Neutrophil (primary cell): ENCODE measurements around the gene PRKG1.

Experiments
- H3K27ac ChIP-seq: fragments of 200-600 bp; sonication (generic); 2 replicates; pipeline ENCODE4 v1.5.1; 2016; ENCODE audit warnings: mild to moderate bottlenecking, moderate library complexity
- H3K27me3 ChIP-seq: fragments of 200-600 bp; sonication (generic); 2 replicates; pipeline ENCODE4 v1.6.0; 2016; ENCODE audit warnings: mild to moderate bottlenecking
- H3K36me3 ChIP-seq: fragments of 200-600 bp; sonication (generic); 2 replicates; pipeline ENCODE4 v1.5.1; 2017
- H3K4me1 ChIP-seq, 2 experiments: fragments of 200-600 bp in 1 of 2; sonication (generic) in 1 of 2; 1 replicate in 1 of 2; 2 replicates in 1 of 2; pipeline versions ENCODE4 v1.5.1 to v1.6.1; 2013 to 2016; ENCODE audit warnings: low read depth in 1 of 2, low read length in 1 of 2, mild to moderate bottlenecking in 1 of 2, moderate library complexity in 1 of 2; ENCODE audit not compliant: control insufficient read depth in 1 of 2, insufficient read depth in 1 of 2
- H3K4me3 ChIP-seq, 2 experiments: fragments of 200-600 bp in 1 of 2; sonication (generic) in 1 of 2; 1 replicate in 1 of 2; 2 replicates in 1 of 2; pipeline ENCODE4 v1.5.1; 2013 to 2016; ENCODE audit warnings: low read depth in 1 of 2, low read length in 1 of 2, mild to moderate bottlenecking in 1 of 2, moderate library complexity in 1 of 2
- H3K9me3 ChIP-seq: fragments of 200-600 bp; sonication (generic); 2 replicates; pipeline ENCODE4 v1.5.1; 2016
- TF ChIP-seq, protein P1 (sequence below): fragments of 200-600 bp; sonication (generic); IDR thresholded peaks from 2 replicates; pipeline ENCODE4 v1.5.1; 2016; ENCODE audit warnings: antibody characterized with exemption

Gene PRKG1

GRCh38 chr10:51397244-51397643, 323.0 kb downstream of the PRKG1 start:
- H3K27ac ChIP-seq, result no peak overlapping the region
- no peaks in the 10 kb centered on the region for H3K4me1 ChIP-seq
- TF ChIP-seq, protein P1, sequence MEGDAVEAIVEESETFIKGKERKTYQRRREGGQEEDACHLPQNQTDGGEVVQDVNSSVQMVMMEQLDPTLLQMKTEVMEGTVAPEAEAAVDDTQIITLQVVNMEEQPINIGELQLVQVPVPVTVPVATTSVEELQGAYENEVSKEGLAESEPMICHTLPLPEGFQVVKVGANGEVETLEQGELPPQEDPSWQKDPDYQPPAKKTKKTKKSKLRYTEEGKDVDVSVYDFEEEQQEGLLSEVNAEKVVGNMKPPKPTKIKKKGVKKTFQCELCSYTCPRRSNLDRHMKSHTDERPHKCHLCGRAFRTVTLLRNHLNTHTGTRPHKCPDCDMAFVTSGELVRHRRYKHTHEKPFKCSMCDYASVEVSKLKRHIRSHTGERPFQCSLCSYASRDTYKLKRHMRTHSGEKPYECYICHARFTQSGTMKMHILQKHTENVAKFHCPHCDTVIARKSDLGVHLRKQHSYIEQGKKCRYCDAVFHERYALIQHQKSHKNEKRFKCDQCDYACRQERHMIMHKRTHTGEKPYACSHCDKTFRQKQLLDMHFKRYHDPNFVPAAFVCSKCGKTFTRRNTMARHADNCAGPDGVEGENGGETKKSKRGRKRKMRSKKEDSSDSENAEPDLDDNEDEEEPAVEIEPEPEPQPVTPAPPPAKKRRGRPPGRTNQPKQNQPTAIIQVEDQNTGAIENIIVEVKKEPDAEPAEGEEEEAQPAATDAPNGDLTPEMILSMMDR, result no peak
- no peaks in the 10 kb centered on the region for H3K9me3 ChIP-seq
- no peaks in the 10 kb centered on the region for H3K27me3 ChIP-seq
- no peak overlapping the region for H3K4me3 ChIP-seq
- H3K36me3 ChIP-seq, result no peaks in the 10 kb centered on the region

DNA sequence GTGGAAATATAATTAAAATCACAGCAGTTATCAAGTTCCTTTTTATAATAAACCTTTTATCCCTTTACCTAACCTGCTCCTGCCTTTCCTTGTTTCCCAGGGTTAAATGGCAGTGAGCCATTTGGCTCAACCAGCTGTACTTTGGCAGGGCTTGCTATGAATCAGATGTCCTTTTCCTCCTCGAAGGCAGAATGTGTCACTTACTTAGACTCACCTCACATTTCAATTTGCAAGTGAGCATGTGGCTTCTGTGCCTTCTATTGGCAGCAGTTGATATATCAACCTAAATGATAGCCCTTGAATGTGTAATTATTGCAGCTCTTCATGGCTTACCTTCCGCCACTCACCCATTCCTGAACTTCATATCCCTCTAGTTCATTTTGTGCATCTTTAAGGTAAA, 323.4 kb downstream of the PRKG1 start:
- Histone ChIP-seq H3K27me3 (no peaks in the 10 kb centered on the region), H3K9me3 (no peaks in the 10 kb centered on the region), H3K36me3 (no peaks in the 10 kb centered on the region), H3K27ac (no peak overlapping the region), H3K4me1 (no peaks in the 10 kb centered on the region), H3K4me3 (no peak overlapping the region)
- TF ChIP-seq, protein P1, result no peak

DNA sequence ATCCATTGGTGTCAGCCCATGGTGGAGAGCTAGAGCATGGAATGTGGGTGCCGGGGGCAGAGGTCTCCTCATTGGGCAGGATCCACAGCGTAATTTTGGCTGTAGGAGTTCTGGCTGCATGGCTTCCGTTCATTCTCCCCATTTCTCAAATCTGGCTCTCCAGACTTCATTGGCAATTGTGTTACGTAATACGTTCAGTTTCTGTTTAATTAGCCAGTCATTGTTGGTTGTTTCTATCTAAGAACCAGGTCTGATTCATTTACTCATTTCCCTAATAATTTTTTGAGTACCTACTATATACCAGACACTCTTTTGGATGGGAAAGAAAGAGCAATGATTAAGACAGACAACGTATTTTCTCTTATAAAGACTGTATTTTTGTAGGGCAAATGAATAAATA, 325.6 kb downstream of the PRKG1 start:
- TF ChIP-seq, protein P1, result no peak
- Histone ChIP-seq H3K9me3 (no peaks in the 10 kb centered on the region), H3K27ac (no peak overlapping the region), H3K36me3 (no peaks in the 10 kb centered on the region), H3K27me3 (no peaks in the 10 kb centered on the region), H3K4me3 (no peak overlapping the region), H3K4me1 (no peaks in the 10 kb centered on the region)

- H3K27me3 ChIP-seq, result no peaks in the 10 kb centered on the region
Observed at GRCh38 chr10:51400392-51401096, 326.3 kb downstream of the PRKG1 start.

GRCh38 chr10:51403521-51403920, 329.2 kb downstream of the PRKG1 start:
- no peaks in the 10 kb centered on the region for H3K27me3 ChIP-seq
- no peak overlapping the region for H3K4me3 ChIP-seq
- H3K9me3 ChIP-seq, result no peaks in the 10 kb centered on the region
- no peak overlapping the region for H3K27ac ChIP-seq
- TF ChIP-seq, protein P1, result no peak
- no peaks in the 10 kb centered on the region for H3K4me1 ChIP-seq
- no peaks in the 10 kb centered on the region for H3K36me3 ChIP-seq

More at GRCh38 chr10:51400392-51401096, 326.3 kb downstream of the PRKG1 start:
- Histone ChIP-seq H3K4me3 (no peak overlapping the region), H3K9me3 (no peaks in the 10 kb centered on the region), H3K36me3 (no peaks in the 10 kb centered on the region), H3K27ac (no peak overlapping the region), H3K4me1 (no peaks in the 10 kb centered on the region)
- TF ChIP-seq, protein P1, result no peak
